HG03097 (cell line): ENCODE measurements around the gene NOTCH3.

Experiments
- ATAC-seq: cut with Tn5 transposase; IDR thresholded peaks from one replicate; pipeline ENCODE4 v1.9.1; 2021; ENCODE audit not compliant: unreplicated experiment, low FRiP score

NOTCH3 gene

DNA sequence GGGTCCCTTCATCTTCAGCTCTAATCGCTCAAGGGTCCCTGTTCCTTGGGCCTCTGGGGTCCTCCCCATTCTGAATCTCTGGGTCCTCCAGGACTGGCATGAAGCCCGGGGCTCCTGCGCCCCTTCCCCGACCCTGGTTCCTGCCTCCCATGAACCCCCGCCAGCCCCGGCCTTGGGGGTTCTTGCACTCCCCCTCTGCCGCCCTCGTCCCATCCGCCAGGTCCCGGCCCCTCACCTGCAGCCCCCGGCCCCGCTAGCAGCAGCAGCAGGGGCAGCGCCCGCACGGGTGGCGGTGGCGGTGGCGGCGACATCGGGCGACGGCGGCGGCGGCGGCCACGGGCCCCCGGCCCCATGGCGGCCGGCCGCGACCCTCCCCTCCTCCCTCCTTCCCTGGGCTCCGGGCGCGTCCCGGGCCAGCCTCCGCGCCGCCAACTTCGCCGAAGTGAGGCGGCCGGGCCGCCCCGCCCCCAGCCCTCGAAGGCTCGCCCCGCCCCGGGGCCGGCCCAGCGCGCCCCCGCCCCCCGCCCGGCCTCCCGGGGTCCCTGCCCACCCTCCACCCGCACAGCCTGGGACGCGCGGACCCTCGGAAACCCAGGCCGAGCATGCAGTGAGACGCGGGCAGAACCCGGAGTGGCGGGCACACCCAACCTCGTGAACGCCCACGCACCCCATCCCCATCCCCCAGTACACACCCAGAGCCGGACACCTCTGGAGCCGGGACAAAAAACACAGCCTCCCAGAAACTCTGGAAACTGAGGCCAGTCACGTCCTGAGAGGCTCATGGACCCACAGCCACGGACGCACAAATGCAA is at the start of gene NOTCH3:
TSS of gene NOTCH3 (minus strand) at position 443 of the 812 bp plus-strand sequence. CDS start at position 353, 90 bp downstream.
- ATAC-seq: no peak

DNA sequence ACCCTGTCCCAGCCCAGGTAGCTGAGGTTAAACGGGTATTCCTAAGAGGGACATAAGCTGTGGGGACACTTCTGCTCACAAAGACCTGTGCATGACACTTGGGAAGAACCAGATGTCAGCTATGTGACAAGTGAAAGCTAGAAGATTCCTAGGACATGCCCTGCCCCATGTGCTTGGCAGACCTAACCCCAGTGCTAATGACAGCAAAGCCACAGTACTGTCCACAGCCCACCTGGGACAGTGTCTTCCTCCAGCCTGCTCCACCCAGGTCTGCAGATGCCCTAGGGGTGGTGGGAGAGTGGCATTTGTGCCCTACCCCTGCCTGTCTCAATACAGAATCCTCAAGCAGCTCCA is 49.8 kb upstream of the NOTCH3 start:
- no peak for ATAC-seq

DNA sequence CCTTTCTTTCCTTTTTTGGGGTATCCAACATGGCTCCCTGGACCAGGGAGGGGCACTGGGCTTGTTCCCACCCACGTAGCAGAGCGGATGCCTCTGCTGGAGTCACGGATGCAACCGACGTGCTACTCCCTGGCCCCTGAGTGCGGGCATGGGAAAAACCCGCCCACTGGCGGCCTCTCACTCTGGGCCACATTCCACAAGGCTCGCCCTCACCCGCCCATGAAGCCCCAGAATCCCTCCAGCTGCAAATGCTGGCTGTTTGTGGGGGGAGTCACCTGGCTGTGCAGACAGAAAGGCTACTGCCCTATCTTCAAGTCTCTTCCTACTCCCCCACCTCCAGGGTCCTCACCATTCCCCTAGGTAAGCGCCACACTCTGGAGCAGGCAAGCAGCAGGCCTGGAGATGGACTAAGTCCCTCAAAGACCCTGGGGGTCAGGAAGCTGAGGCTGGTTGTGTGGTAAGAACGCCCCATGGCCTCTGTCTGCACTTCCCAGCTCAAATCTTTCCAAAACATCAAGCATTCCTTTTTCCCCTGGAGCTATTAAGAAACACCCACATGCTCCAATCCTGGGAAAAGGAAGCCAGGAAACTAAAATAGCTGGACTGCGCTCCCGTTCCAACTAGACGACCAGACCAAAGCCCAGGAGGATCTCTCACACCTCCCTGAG is 49.3 kb upstream of the NOTCH3 start:
- no peak for ATAC-seq

DNA sequence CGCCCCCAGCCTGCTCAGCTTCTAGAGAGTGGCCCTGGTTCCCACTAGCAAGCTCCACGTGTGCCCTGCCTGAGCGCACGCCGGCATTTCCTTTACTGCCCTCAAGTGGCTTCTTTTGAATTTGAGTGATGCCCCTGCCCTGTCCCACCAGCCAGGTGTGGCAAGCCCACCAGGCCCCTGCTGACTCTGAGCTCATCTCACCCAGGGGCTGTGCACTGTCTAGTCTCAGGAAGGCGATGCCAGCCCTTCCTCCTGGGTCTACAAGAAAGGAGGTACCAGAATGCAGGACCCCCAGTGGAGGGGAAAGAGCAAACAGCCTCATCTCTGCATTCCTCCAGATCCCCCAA is 48.7 kb upstream of the NOTCH3 start:
- no peak for ATAC-seq

DNA sequence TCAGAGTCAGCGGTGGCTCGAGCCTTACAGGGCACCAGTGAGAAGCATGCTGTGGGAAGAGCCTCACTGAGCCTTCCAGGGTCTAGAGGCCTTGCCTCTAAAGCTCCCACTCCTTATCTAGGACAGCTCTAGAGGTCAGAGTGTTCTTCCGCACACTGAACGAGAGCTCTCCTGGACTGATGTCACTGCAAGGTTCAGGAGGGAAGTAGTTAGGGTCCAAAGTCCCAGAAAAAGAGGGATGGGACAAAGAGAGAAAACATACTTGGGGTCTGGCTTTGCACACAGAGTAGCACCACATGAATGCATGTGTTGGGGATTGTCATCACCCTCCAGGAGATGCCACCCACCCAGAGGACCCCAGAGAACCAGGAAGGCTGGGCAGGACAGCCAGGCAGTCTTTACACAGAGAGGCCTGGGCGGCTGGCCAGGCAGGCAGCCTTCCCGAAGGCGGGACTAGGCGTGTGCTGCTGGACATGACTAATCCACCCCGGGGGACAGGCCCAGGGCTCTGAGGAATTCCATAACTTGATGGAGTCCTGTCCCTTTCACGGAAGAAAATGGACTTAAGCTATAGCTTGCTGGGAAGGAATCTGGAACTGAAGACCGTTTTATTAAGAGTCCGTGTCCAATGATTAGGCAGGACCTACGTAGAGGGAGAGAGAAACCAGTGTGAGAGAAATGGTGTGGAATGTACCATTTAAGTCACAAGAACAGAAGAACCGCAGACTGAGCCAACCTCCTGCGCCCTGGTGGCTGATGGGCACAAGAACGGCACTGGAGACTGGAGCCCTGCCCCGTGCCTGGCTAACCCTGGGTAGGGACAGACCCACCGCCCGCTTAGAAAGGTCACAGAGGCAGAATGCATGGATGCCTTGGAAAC is 48.1 kb upstream of the NOTCH3 start:
- no peak for ATAC-seq

DNA sequence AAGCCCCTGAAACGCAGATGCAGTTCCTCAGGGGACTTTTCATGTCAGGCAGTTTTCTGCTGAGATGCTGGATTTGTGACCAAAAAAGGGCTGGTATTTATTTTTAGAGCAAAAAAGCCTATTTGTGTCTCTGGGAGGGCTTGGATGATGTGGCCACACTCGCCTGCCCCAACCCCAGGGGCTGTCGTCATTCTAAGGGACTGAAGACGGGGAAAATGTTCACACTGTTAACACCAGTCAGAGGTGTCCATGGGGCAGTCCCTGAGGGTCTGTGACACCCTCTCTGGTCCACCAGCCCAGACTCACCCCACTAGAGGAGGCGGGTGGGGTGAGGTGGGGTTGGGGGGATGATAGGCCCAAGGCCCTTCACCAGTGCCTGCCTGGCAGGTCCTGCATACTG is 47.3 kb upstream of the NOTCH3 start:
- no peak for ATAC-seq

DNA sequence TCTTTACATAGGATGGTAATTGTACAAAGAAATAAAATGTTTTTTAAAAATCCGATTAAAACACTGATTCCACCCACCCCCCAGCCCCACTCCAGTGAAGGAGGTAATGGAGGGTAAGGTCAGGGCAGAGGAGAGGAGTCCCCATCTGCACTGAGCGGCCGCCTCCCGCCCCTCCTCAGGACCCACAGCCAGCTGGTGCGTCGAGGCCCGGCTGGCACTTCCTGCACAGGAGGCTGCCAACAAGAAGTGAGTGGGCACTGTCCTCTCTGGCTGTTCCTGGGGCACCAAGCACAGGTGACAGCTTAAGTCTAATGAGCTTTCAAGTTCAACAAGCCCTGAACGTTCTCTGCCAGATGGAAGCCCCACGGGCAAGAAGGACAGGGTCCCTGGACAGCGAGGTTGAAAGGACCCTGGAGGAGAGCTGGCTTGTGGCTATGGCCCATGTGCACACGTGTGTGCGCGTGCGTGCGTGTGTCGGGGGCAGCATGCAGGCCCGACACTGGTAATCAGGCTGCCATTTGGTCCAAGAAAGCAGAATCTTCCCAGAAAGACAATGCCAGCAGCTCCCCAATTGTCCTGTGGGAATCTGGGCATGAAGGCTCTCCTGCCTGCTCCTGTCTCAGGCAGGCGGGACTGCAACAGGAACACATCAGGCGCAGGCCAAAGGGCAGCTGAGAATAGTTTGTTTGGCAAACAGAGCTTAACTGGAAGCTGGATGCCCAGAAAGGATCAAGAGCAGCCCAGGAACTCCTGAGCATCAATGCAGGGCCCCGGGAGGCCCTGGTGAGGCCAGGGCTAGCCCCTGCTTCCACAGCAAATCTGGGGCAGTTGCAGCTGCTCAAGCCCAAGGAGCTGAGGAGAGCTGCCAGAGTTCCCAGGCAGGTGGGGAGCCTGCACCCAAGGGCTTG is 46.6 kb upstream of the NOTCH3 start:
- no peak for ATAC-seq

DNA sequence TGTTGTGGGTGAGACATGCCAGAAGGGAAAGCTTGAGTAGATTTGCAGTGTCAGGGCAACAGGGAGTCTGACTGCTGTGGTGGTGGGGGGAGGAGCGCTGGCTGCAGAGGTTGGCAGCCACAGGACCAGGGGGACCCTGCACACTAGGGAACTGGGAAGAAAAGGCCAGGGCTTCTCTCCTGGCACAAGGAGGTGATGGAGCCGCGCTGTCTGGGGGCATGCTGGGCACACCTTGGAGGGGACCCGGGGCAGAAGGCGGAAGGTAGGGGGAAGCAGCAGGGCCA is 45.3 kb upstream of the NOTCH3 start:
- ATAC-seq: no peak

DNA sequence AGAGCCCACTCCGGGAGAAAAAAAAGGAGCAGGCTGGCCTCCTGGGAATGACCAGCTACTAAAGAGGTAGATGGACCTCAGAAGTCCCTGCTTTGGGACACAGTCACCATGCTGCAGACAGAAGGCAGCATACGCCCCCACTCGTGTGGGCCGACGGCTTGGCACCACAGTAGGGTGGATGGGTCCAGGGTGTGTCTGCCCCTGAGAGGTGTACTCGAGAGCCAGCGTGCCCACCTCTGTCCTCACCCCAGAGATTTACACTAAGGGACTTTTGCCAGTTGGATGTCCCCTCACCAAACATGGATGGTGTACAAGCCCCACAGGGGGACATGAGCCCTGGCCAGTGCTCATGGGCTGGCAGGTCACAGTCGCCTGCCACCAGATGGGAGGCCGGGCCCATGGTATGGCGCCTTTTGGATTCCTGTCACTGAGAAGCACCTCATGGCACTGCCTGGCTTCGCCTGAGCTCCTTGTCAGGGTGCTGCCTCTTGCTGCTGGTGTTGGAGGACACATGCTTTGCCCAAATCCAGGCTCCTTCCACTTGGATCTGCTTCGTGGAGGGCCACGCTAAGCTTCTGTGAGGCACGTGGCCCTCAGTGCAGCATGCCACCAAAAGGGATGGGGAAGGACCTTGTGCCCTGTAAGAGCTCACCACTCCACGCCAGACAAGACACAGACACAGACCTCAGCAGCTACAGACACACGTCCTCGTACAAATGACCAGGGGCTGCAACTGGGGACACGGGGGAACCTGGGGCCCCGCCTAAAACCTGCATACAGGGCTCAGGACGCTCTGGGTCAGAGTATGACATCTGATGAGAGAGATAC is 44.8 kb upstream of the NOTCH3 start:
- no peak for ATAC-seq

DNA sequence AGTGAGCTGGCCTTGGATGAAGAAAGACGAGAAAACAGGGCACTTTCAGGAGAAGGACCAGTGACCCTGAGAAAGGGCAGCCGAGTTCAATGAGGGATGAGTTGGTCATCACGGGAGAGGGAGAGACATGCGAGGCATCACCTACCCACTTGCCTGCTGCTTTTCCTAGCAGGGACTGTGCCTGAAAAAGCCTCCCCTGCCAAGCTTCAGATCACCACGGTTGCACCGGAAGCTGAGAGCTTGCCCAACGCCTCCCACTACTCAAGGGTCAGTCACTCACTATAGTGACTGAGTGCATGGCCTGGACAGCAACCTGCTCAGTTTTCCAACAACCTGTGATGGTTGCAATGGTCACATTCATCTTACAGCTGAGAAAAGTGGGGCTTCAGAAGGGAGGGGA is 44.0 kb upstream of the NOTCH3 start:
- ATAC-seq: no peak

DNA sequence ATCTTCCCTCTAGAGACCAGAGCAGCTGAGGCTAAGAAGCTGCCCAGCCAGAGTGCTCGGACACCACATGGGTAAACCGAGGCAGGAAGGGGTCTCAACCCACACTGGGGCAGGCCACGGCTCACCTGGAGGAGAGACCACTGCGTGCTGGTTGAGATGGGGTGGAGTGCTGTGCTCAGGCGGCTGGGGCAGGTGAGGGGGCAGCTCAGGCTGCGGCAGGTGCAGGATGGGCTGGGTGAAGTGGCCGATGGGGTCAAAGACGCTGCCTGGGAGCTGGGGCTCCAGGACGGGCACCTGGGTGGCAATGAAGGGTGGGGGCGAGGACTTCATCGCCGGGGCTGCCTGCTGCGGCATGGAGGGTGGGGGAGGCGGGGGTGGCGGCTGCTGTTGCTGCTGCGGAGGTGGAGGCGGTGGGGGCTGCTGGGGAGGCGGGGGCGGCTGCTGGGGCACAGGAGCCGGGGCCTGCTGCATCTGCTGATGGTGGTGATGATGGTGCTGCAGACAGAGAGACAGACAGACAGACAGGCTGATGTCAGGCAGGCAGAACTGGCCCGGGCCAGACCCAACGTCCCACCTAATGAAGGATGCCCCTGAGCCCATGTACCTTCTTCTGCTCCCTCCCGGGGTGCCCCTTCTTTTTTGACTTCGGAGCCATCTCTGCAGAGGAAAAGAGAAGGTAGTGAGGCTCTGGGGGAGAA is 43.5 kb upstream of the NOTCH3 start:
- ATAC-seq: no peak

DNA sequence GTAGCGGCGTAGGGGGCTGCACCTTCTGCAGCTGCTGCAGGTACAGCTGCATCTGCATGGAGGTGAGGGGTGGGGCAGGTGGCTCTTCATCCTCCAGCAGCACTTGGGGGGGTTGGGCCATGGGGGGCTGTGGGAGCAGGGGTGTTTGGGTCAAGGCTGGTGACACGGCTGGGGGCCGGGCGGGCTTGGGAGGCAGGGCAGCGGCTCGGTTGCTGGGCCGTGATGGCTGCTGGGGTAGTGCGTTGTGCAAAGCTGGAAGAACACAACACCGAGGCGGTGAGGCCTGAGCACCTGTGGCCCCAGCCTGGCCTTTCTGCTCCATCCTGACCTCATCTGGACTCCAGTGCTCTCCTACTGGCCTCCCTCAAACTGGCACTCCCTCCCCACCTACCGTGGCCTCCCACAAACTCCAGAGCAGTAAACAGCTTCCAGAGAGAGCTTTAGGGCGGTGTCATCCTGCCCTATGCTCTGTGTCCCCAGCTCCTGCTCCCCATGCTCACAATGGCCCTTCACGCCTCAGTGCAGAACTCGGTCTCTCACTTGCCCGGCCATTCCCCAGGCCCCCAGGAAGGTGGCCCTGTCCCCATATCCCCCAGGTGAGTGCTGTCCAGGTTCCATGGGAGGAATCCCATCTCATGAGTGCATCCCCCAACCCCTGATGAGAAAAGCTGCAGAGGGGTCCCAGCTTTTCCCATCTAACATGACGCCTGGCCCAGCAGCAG is 42.6 kb upstream of the NOTCH3 start:
- ATAC-seq: no peak

DNA sequence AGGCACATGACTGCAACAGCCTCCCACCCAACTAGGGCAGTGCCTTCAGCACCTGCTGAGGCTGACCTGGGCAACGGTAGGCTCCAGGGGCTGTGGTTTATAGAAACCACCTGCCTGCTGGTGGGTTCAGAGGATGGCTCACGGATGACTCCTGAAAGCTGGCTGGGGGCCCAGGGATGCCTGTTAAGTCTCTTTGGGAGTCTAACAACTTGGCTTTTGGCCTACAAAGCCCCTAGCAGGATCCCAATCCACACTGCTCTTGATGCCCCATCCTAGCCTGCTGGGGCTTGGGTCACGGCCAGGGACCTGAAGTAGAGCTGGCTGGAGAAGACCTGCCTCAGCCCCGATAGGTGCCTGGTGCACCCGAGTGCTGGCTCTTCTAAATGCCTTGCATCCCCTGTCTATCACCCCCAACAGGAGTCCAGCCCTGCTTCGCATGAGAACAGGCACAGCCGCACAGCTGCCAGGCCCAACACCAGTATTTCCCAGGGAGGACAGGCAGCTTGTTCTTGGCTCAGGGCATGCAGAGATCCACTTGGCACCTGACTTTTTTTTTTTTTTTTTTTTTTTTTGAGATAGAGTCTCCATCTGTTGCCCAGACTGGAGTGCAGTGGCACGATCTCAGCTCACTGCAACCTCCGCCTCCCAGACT is 40.6 kb upstream of the NOTCH3 start:
- ATAC-seq: no peak

DNA sequence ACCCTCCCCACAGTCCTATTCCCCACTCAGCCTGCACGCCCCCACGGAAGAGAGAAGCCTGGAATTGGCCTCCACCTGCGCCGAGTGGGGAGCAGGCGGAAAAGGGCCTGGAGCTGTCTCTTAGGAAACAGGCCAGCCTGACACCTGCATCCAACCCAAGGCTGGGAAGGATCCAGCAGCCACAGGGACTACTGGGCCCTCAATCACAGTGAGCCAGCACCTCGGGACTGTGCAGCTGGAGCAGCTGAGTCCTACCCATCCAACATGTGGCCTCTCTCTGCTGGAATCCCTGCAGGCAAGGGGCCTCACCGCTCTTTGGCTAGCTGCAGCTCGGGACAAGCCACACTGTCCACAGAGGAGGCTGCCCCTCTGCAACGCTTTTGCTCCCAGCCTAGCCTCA is 39.7 kb upstream of the NOTCH3 start:
- ATAC-seq: no peak

DNA sequence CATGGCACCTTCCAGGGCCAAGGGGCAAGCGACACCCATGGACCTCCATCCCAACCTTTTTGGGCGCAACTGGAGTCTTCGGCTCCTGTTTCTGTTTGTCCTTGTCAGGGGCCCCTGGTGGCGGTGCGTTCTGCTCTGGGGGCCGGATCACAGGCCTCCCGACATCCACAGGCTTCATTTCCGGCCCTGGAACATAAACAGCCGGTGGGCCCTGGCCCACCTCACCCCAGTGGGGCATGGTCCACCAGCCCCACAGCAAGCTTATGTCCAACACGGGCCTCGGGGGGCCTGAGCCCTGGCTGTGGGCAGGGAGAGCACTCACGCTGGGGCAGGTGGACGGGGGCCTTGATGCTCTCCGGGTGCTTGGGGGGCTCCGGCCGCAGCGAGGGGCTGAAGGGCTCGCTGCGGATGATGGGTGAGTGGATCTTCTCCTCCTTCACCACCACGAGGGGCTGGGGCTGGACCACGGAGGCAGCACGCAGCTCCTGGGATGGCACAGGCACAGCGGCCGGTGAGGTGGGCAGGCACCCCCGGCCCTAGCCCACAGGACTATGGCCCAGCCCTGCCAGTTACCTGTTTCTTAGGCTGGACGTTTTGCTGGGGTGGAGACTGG is 38.6 kb upstream of the NOTCH3 start:
- no peak for ATAC-seq

DNA sequence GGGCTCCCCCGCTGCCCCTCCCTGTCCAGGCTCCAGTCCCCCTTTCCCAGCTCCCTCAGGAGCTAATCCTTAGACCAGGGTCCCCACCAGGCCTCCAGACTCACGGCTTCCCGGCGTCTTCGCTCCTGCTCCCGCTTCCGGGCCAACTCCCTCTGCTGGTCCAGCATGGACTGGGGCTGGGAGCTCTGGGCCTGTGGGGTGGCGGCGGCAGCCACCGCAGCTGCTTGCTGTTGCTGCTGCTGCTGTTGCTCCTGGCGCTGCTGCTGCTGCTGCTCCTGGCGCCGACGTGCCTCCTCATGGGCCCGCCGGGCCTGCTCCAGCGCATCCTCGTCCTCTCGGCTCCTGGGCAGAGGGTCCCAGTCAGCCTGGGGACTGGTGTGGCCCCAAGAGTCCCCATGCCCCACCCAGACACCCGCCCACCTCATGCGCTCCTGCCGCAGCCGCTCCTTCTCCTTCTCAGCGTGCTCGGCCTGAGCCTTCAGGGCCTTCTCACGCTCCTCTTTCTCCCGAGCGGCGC is 37.9 kb upstream of the NOTCH3 start:
- no peak for ATAC-seq
